Activated naive CD8-positive, alpha-beta T cell treated with anti-CD3 and anti-CD28 coated beads, Interleukin-2, amount 10 ng/mL, durations not matched to agents 7 days and 5 days (primary cell): Measurements from ENCODE around the gene RAB15. TPM values are rescaled to one million over a fixed set of nuclear protein-coding genes. Genes with fewer than 3 reads are reported as not detected.

ENCODE experiments used
- ATAC-seq: fragments of 150-1000 bp; cut with Tn5 transposase; one replicate; pipeline ENCODE4 v1.10.0; 2021; ENCODE audit warnings: low read depth, moderate library complexity
- POLR2A ChIA-PET: fragments of 350-600 bp; sonication (Branson Sonifier 250); formaldehyde crosslinking; loops from one replicate; lab custom pipeline; 2021; ENCODE audit warnings: antibody characterized with exemption; lab: Charles Lee
- DNase-seq: peaks from one replicate; pipeline ENCODE4 v3.0.0; 2021
- H3K27ac Mint-ChIP-seq: one replicate; pipeline ENCODE4 v1.8.0; 2022; ENCODE audit warnings: mild to moderate bottlenecking, mixed read lengths
- H3K27me3 Mint-ChIP-seq: one replicate; pipeline ENCODE4 v1.8.0; 2022; ENCODE audit warnings: mild to moderate bottlenecking, moderate library complexity, mixed read lengths
- H3K36me3 Mint-ChIP-seq: one replicate; pipeline ENCODE4 v1.8.0; 2021; ENCODE audit warnings: mild to moderate bottlenecking, mixed read lengths
- H3K4me1 Mint-ChIP-seq: one replicate; pipeline ENCODE4 v1.8.0; 2021; ENCODE audit warnings: mixed read lengths
- H3K4me3 Mint-ChIP-seq: one replicate; pipeline ENCODE4 v1.8.0; 2022; ENCODE audit warnings: mild to moderate bottlenecking, moderate library complexity, mixed read lengths
- H3K9me3 Mint-ChIP-seq: one replicate; pipeline ENCODE4 v1.8.0; 2021; ENCODE audit warnings: mixed read lengths
- total RNA-seq, 2 experiments: library from RNA; stranded (reverse); gene quantifications; one replicate each; pipeline ENCODE4 v1.2.3, GENCODE V29; 2021

Gene RAB15
- total RNA-seq, 2 experiments from 2014 or later = 2.7 to 3.5 TPM

GRCh38 chr14:64963611-64964010 is 8.5 kb downstream of the RAB15 start:
- DNase-seq (no peak), ATAC-seq (no peak)
- no peaks in the 10 kb centered on the region for H3K36me3 Mint-ChIP-seq
- H3K4me3 Mint-ChIP-seq = no peak overlapping the region
- POLR2A ChIA-PET = interaction anchor here (0.7 kb wide), 1 partner anchor 292 kb away, joined by 4 read pairs; no protein-coding TSS in a partner anchor
- no peaks in the 10 kb centered on the region for H3K27me3 Mint-ChIP-seq
- no peak overlapping the region for H3K27ac Mint-ChIP-seq
- peaks cover 12% of the 10 kb centered on the region for H3K4me1 Mint-ChIP-seq
- no peaks in the 10 kb centered on the region for H3K9me3 Mint-ChIP-seq

- Mint-ChIP-seq H3K36me3 (no peaks in the 10 kb centered on the region), H3K27ac (no peak overlapping the region), H3K27me3 (no peaks in the 10 kb centered on the region), H3K4me3 (no peak overlapping the region), H3K4me1 (peaks cover 6% of the 10 kb centered on the region), H3K9me3 (no peaks in the 10 kb centered on the region)
- ATAC-seq (no peak), DNase-seq (no peak)
- POLR2A ChIA-PET = no interaction called here
Observed at GRCh38 chr14:64960762-64961276, 11.3 kb downstream of the RAB15 start.

GRCh38 chr14:64958743-64959142 is 13.4 kb downstream of the RAB15 start:
- ATAC-seq (no peak), DNase-seq (no peak)
- Mint-ChIP-seq H3K27ac (no peak overlapping the region), H3K9me3 (no peaks in the 10 kb centered on the region), H3K4me3 (no peak overlapping the region), H3K4me1 (peaks cover 6% of the 10 kb centered on the region), H3K36me3 (no peaks in the 10 kb centered on the region), H3K27me3 (no peaks in the 10 kb centered on the region)
- POLR2A ChIA-PET = no interaction called here

GRCh38 chr14:64958201-64958600 is 13.9 kb downstream of the RAB15 start:
- Mint-ChIP-seq H3K27me3 (no peaks in the 10 kb centered on the region), H3K36me3 (no peaks in the 10 kb centered on the region), H3K27ac (no peak overlapping the region), H3K9me3 (no peaks in the 10 kb centered on the region), H3K4me3 (no peak overlapping the region), H3K4me1 (peaks cover 6% of the 10 kb centered on the region)
- no peak for ATAC-seq
- no peak for DNase-seq
- POLR2A ChIA-PET = no interaction called here

- Mint-ChIP-seq H3K9me3 (no peaks in the 10 kb centered on the region), H3K4me3 (no peak overlapping the region), H3K36me3 (no peaks in the 10 kb centered on the region), H3K4me1 (peaks cover 11% of the 10 kb centered on the region), H3K27ac (no peak overlapping the region), H3K27me3 (no peaks in the 10 kb centered on the region)
- DNase-seq = no peak
- POLR2A ChIA-PET = interaction anchor here (0.6 to 0.7 kb wide), 3 partner anchors 13 to 65 kb away, joined by 3 read pairs; no protein-coding TSS in a partner anchor
- no peak for ATAC-seq
Observed at GRCh38 chr14:64956697-64957406, 15.3 kb downstream of the RAB15 start.

GRCh38 chr14:64955297-64955696 is 16.8 kb downstream of the RAB15 start:
- POLR2A ChIA-PET = no interaction called here
- Mint-ChIP-seq H3K27me3 (no peaks in the 10 kb centered on the region), H3K27ac (no peak overlapping the region), H3K9me3 (no peaks in the 10 kb centered on the region), H3K36me3 (no peaks in the 10 kb centered on the region), H3K4me1 (peaks cover 6% of the 10 kb centered on the region), H3K4me3 (no peak overlapping the region)
- ATAC-seq (no peak), DNase-seq (no peak)

GRCh38 chr14:64954491-64955240 is 17.5 kb downstream of the RAB15 start:
- Mint-ChIP-seq H3K4me1 (peaks cover 5% of the 10 kb centered on the region), H3K36me3 (peaks cover 2% of the 10 kb centered on the region), H3K27ac (no peak overlapping the region), H3K27me3 (no peaks in the 10 kb centered on the region), H3K9me3 (no peaks in the 10 kb centered on the region), H3K4me3 (no peak overlapping the region)
- ATAC-seq = no peak
- POLR2A ChIA-PET = no interaction called here
- DNase-seq = no peak

- Mint-ChIP-seq H3K27ac (no peak overlapping the region), H3K27me3 (no peaks in the 10 kb centered on the region), H3K4me1 (peaks cover 5% of the 10 kb centered on the region), H3K36me3 (peaks cover 4% of the 10 kb centered on the region), H3K4me3 (no peak overlapping the region), H3K9me3 (no peaks in the 10 kb centered on the region)
- POLR2A ChIA-PET = no interaction called here
- DNase-seq (no peak), ATAC-seq (no peak)
Observed at GRCh38 chr14:64953661-64954060, 18.5 kb downstream of the RAB15 start.

- H3K27ac Mint-ChIP-seq = peak overlapping the region; percentile 20
- H3K36me3 Mint-ChIP-seq = peaks cover 4% of the 10 kb centered on the region
- H3K4me3 Mint-ChIP-seq = no peak overlapping the region
- DNase-seq (no peak), ATAC-seq (no peak)
- no peaks in the 10 kb centered on the region for H3K9me3 Mint-ChIP-seq
- peaks cover 5% of the 10 kb centered on the region for H3K4me1 Mint-ChIP-seq
- no peaks in the 10 kb centered on the region for H3K27me3 Mint-ChIP-seq
- POLR2A ChIA-PET = no interaction called here
Observed at GRCh38 chr14:64953310-64953654, 18.9 kb downstream of the RAB15 start.

- Mint-ChIP-seq H3K27me3 (no peaks in the 10 kb centered on the region), H3K36me3 (peaks cover 4% of the 10 kb centered on the region), H3K4me1 (peaks cover 5% of the 10 kb centered on the region), H3K4me3 (no peak overlapping the region), H3K9me3 (no peaks in the 10 kb centered on the region), H3K27ac (peak overlapping the region; percentile 20)
- POLR2A ChIA-PET = no interaction called here
- DNase-seq = no peak
- no peak for ATAC-seq
Observed at GRCh38 chr14:64952598-64953309, 19.4 kb downstream of the RAB15 start.

GRCh38 chr14:64951724-64952123 is 20.4 kb downstream of the RAB15 start:
- no peak for ATAC-seq
- Mint-ChIP-seq H3K9me3 (no peaks in the 10 kb centered on the region), H3K4me1 (peaks cover 6% of the 10 kb centered on the region), H3K4me3 (no peak overlapping the region), H3K27me3 (no peaks in the 10 kb centered on the region), H3K36me3 (peaks cover 4% of the 10 kb centered on the region), H3K27ac (no peak overlapping the region)
- POLR2A ChIA-PET = no interaction called here
- no peak for DNase-seq

GRCh38 chr14:64951291-64951690 is 20.8 kb downstream of the RAB15 start:
- ATAC-seq (no peak), DNase-seq (no peak)
- H3K27me3 Mint-ChIP-seq = no peaks in the 10 kb centered on the region
- H3K36me3 Mint-ChIP-seq = peaks cover 6% of the 10 kb centered on the region
- POLR2A ChIA-PET = no interaction called here
- H3K27ac Mint-ChIP-seq = no peak overlapping the region
- H3K9me3 Mint-ChIP-seq = no peaks in the 10 kb centered on the region
- no peak overlapping the region for H3K4me3 Mint-ChIP-seq
- peaks cover 10% of the 10 kb centered on the region for H3K4me1 Mint-ChIP-seq

- Mint-ChIP-seq H3K36me3 (peaks cover 7% of the 10 kb centered on the region), H3K27me3 (no peaks in the 10 kb centered on the region), H3K4me1 (peaks cover 14% of the 10 kb centered on the region), H3K27ac (no peak overlapping the region), H3K9me3 (no peaks in the 10 kb centered on the region), H3K4me3 (no peak overlapping the region)
- POLR2A ChIA-PET = no interaction called here
- DNase-seq = no peak
- no peak for ATAC-seq
Observed at GRCh38 chr14:64950889-64951288, 21.2 kb downstream of the RAB15 start.
